Breast epithelium (tissue), 3 donors: ENCODE results near the gene RPUSD1.

Experiments used
- CTCF ChIP-seq, 3 donors: fragments of 450-650 bp; IDR thresholded peaks; one replicate each; pipeline ENCODE4 v1.5.1; 2016 to 2017; ENCODE audit warnings: antibody characterized with exemption in 3 of 3, mild to moderate bottlenecking in 3 of 3, moderate library complexity in 3 of 3
- POLR2A ChIP-seq: fragments of 450-650 bp; IDR thresholded peaks from one replicate; pipeline ENCODE4 v1.6.1; 2016; ENCODE audit warnings: antibody characterized with exemption, mild to moderate bottlenecking, moderate library complexity
- POLR2AphosphoS5 ChIP-seq, 3 donors: sonication (generic); formaldehyde crosslinking; IDR thresholded peaks; one replicate each; pipeline ENCODE4 v1.6.1; 2017; ENCODE audit warnings: antibody characterized with exemption in 3 of 3

- TF ChIP-seq POLR2AphosphoS5 (IDR thresholded peaks at IDR 0.05), result no peak
- no peak for TF ChIP-seq CTCF (IDR thresholded peaks at IDR 0.05)
- no peak for TF ChIP-seq POLR2A
These were observed 3.0 kb upstream of the RPUSD1 start for GRCh38 chr16:791131-791530.
